IMR-90 (cell line): ENCODE measurements around the gene ST3GAL4. TPM values are rescaled to one million over a fixed set of nuclear protein-coding genes. Genes with fewer than 3 reads are reported as not detected.
A peak's percentile ranks its signal among the peaks of the same experiment; 100 is the strongest.

Experiments
- ATAC-seq: fragments of 200-7000 bp; cut with Tn5 transposase; 2 replicates; pipeline ENCODE4 v1.9.1; 2020; ENCODE audit warnings: low read depth, mild to moderate bottlenecking, moderate library complexity
- BruUV-seq: library from RNA; stranded (reverse); fragments of 400-500 nt; replicated peaks from 2 replicates; lab custom pipeline; 2021; lab: Mats Ljungman, UMichigan
- CTCF ChIA-PET: fragments of 300-600 bp; formaldehyde crosslinking; extraction: SDS; loops from one replicate; lab custom pipeline; 2021; ENCODE audit warnings: antibody characterized with exemption; lab: Yijun Ruan, JAX
- POLR2A ChIA-PET: fragments of 300-600 bp; sonication (Branson Sonifier 250); formaldehyde crosslinking; loops from one replicate; lab custom pipeline; 2022; ENCODE audit warnings: antibody characterized with exemption; ENCODE audit not compliant: unreplicated experiment; lab: Charles Lee
- DNase-seq: peaks from one replicate; pipeline ENCODE4 v3.0.0; 2013
- H2AFZ ChIP-seq: replicated peaks from 2 replicates; pipeline ENCODE3; 2013; ENCODE audit warnings: low read length, mild to moderate bottlenecking; ENCODE audit not compliant: poor library complexity
- H2AK5ac ChIP-seq: 2 replicates; pipeline ENCODE4 v1.6.1; 2013; ENCODE audit warnings: low read depth, low read length, inconsistent platforms
- H2AK9ac ChIP-seq: replicated peaks from 2 replicates; pipeline ENCODE3; 2013; ENCODE audit warnings: mild to moderate bottlenecking, low read depth, low read length, moderate library complexity; ENCODE audit not compliant: poor library complexity
- H2BK120ac ChIP-seq: 2 replicates; pipeline ENCODE4 v1.6.1; 2013; ENCODE audit warnings: low read depth, low read length, inconsistent platforms
- H2BK15ac ChIP-seq: 3 replicates; pipeline ENCODE4 v1.6.1; 2013; ENCODE audit warnings: low read depth, low read length, inconsistent platforms
- H2BK20ac ChIP-seq: 2 replicates; pipeline ENCODE4 v1.6.1; 2013; ENCODE audit warnings: low read depth, mild to moderate bottlenecking, inconsistent platforms, low read length, moderate library complexity
- H2BK5ac ChIP-seq: 2 replicates; pipeline ENCODE4 v1.6.1; 2013; ENCODE audit warnings: mild to moderate bottlenecking, low read depth, low read length, inconsistent platforms; ENCODE audit not compliant: poor library complexity, severe bottlenecking
- H3K14ac ChIP-seq: replicated peaks from 2 replicates; pipeline ENCODE4 v1.6.1; 2013; ENCODE audit warnings: low read depth, low read length, inconsistent platforms
- H3K18ac ChIP-seq: 2 replicates; pipeline ENCODE4 v1.6.1; 2013; ENCODE audit warnings: low read depth, low read length, control low read depth
- H3K23ac ChIP-seq: 2 replicates; pipeline ENCODE4 v1.6.1; 2013; ENCODE audit warnings: low read depth, low read length, inconsistent platforms
- H3K27ac ChIP-seq: 2 replicates; pipeline ENCODE4 v1.5.1; 2013; ENCODE audit warnings: mild to moderate bottlenecking, control low read depth, low read length; ENCODE audit not compliant: insufficient read depth
- H3K27me3 ChIP-seq: 2 replicates; pipeline ENCODE4 v1.6.1; 2013; ENCODE audit warnings: low read length; ENCODE audit not compliant: control insufficient read depth, insufficient read depth
- H3K36me3 ChIP-seq: 2 replicates; pipeline ENCODE4 v1.6.1; 2013; ENCODE audit warnings: low read length, mixed read lengths; ENCODE audit not compliant: control insufficient read depth, insufficient read depth
- H3K4ac ChIP-seq: 2 replicates; pipeline ENCODE4 v1.6.1; 2013; ENCODE audit warnings: low read depth, low read length, inconsistent platforms
- H3K4me1 ChIP-seq: 2 replicates; pipeline ENCODE4 v1.6.1; 2013; ENCODE audit warnings: low read length, mixed read lengths; ENCODE audit not compliant: control insufficient read depth, insufficient read depth
- H3K4me2 ChIP-seq: 2 replicates; pipeline ENCODE4 v1.6.1; 2013; ENCODE audit warnings: low read depth, mild to moderate bottlenecking, control low read depth, low read length, moderate library complexity
- H3K4me3 ChIP-seq: 2 replicates; pipeline ENCODE4 v1.5.1; 2013; ENCODE audit warnings: low read depth, mild to moderate bottlenecking, control low read depth, low read length, moderate library complexity; ENCODE audit not compliant: insufficient read depth
- H3K56ac ChIP-seq: 2 replicates; pipeline ENCODE4 v1.6.1; 2013; ENCODE audit warnings: low read length, inconsistent platforms; ENCODE audit not compliant: insufficient read depth; ENCODE audit errors: extremely low read depth
- H3K79me1 ChIP-seq, 2 experiments: 2 replicates each; pipeline ENCODE4 v1.6.1; 2013; ENCODE audit warnings: low read length in 2 of 2, inconsistent platforms in 1 of 2, low read depth in 1 of 2
- H3K9ac ChIP-seq: 2 replicates; pipeline ENCODE4 v1.6.1; 2013; ENCODE audit warnings: low read depth, low read length, control low read depth
- H3K9me1 ChIP-seq: 2 replicates; pipeline ENCODE4 v1.6.1; 2013; ENCODE audit warnings: low read length, inconsistent platforms; ENCODE audit not compliant: insufficient read depth
- H3K9me3 ChIP-seq: 2 replicates; pipeline ENCODE4 v1.6.1; 2013; ENCODE audit warnings: low read length; ENCODE audit not compliant: control insufficient read depth, insufficient read depth
- H4K20me1 ChIP-seq: 2 replicates; pipeline ENCODE4 v1.6.1; 2013; ENCODE audit warnings: low read length, inconsistent platforms; ENCODE audit not compliant: insufficient read depth
- H4K5ac ChIP-seq: 2 replicates; pipeline ENCODE4 v1.6.1; 2013; ENCODE audit warnings: mild to moderate bottlenecking, low read depth, low read length, control low read depth
- H4K8ac ChIP-seq, 2 experiments: 2 replicates each; pipeline ENCODE4 v1.6.1; 2013; ENCODE audit warnings: low read depth in 2 of 2, low read length in 2 of 2, control low read depth in 1 of 2, inconsistent platforms in 1 of 2
- H4K91ac ChIP-seq: 2 replicates; pipeline ENCODE4 v1.6.1; 2013; ENCODE audit warnings: low read depth, low read length, inconsistent platforms; ENCODE audit not compliant: insufficient read depth
- CEBPB ChIP-seq: IDR thresholded peaks from 2 replicates; pipeline ENCODE4 v1.6.1; 2012; ENCODE audit warnings: low read depth, low read length, improper control_type of control experiment
- CHD1 ChIP-seq: IDR thresholded peaks from 2 replicates; pipeline ENCODE4 v1.6.1; 2012; ENCODE audit warnings: low read depth, low read length, improper control_type of control experiment
- MAFK ChIP-seq: IDR thresholded peaks from 2 replicates; pipeline ENCODE4 v1.6.1; 2012; ENCODE audit warnings: low read depth, low read length, improper control_type of control experiment
- MAZ ChIP-seq: IDR thresholded peaks from 2 replicates; pipeline ENCODE4 v1.6.1; 2012; ENCODE audit warnings: low read depth, mild to moderate bottlenecking, low read length, improper control_type of control experiment, moderate library complexity, borderline replicate concordance
- NFE2L2 ChIP-seq: fragments of 150-350 bp; IDR thresholded peaks from 2 replicates; pipeline ENCODE4 v1.6.1; 2016; ENCODE audit warnings: low read depth, mild to moderate bottlenecking, low read length
- POLR2A ChIP-seq: IDR thresholded peaks from 2 replicates; pipeline ENCODE4 v1.6.1; 2012; ENCODE audit warnings: mild to moderate bottlenecking, low read depth, low read length
- RAD21 ChIP-seq: IDR thresholded peaks from 2 replicates; pipeline ENCODE4 v1.6.1; 2012; ENCODE audit warnings: low read length, improper control_type of control experiment
- RCOR1 ChIP-seq: IDR thresholded peaks from 2 replicates; pipeline ENCODE4 v1.6.1; 2012; ENCODE audit warnings: mild to moderate bottlenecking, low read length, improper control_type of control experiment; ENCODE audit not compliant: insufficient replicate concordance
- SMC3 ChIP-seq: fragments of 150-350 bp; IDR thresholded peaks from 2 replicates; pipeline ENCODE4 v1.6.1; 2016; ENCODE audit warnings: low read depth, mild to moderate bottlenecking, antibody characterized with exemption, low read length, moderate library complexity
- WGBS, 2 experiments: methylation state at CpG; one replicate each; pipeline versions ENCODE4 v1.1.5 to v1.1.7; 2013; ENCODE audit warnings: missing lambda C conversion rate in 2 of 2; ENCODE audit not compliant: insufficient read length in 1 of 2; ENCODE audit errors: extremely low coverage in 2 of 2; 5-methylcytosine and 5-hydroxymethylcytosine counted together
- dilution Hi-C: fragments of 300-500 bp; cut with HindIII; formaldehyde crosslinking; loops from one replicate; pipeline ENCODE4 v1.14.3; 2018; ENCODE audit warnings: low sequenced_read_pairs; ENCODE audit not compliant: unreplicated experiment
- in situ Hi-C: fragments of 300-500 bp; cut with MboI; formaldehyde crosslinking; loops from 3 replicates; pipeline ENCODE4 v1.14.3; 2019; ENCODE audit warnings: low sequenced_read_pairs, inconsistent platforms, mixed read lengths
- intact Hi-C: fragments of 100-400 bp; cut with micrococcal nuclease; formaldehyde crosslinking; loops from 2 replicates; pipeline ENCODE4 v1.10.0; 2022
- polyA plus RNA-seq, 3 experiments: library from polyadenylated mRNA; depleted of rRNA; stranded (reverse); fragments of >200 nt; gene quantifications; 2 replicates each; pipeline ENCODE4 v1.2.3, GENCODE V29; 2012; ENCODE audit warnings: low replicate concordance in 1 of 3
- total RNA-seq: library from RNA; depleted of rRNA; stranded (reverse); fragments of >200 nt; gene quantifications from 2 replicates; pipeline ENCODE4 v1.2.3, GENCODE V29; 2012
- TF ChIP-seq, protein P1 (sequence below): conservative IDR thresholded peaks from 2 replicates; pipeline ENCODE4 v1.5.1; 2012; ENCODE audit warnings: mild to moderate bottlenecking, low read depth, low read length, improper control_type of control experiment
- TF ChIP-seq, protein P2 (sequence below): fragments of 150-350 bp; IDR thresholded peaks from 2 replicates; pipeline ENCODE4 v1.6.1; 2016; ENCODE audit warnings: low read depth, mild to moderate bottlenecking, low read length, moderate library complexity, borderline replicate concordance

The ST3GAL4 gene
- total and polyA plus RNA-seq, 2 of the 4 experiments (the other 2 are of a cell fraction): 17.0 to 19.7 TPM

DNA sequence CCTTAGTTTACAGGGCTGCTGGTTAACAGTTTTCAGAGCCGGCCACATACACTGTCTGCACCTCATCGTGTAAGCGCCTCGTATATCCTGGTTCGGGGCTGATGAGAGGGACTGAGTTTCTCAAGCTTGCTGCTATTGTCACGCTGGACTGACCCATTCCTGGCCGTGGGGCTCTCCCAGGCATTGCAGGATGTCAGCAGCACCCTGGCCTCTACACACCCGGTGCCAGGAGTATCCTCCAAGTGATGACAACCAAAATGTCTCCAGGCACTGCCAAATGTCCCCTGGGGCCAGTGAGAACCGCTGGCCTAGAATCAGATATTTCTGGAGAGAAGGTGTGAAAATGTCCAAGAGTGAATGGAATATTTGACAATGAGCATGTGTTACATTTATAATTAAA lies 82.8 kb downstream of the ST3GAL4 start:
- Histone ChIP-seq H3K4ac (no peak overlapping the region), H3K18ac (no peak overlapping the region), H3K14ac (no peak overlapping the region), H3K4me2 (no peak overlapping the region), H3K36me3 (no peaks in the 10 kb centered on the region), H3K23ac (no peak overlapping the region), H3K27ac (no peak overlapping the region), H3K27me3 (no peaks in the 10 kb centered on the region; the same call in 1 of the 2 replicates), H3K79me1 (no peaks in the 10 kb centered on the region), H2AFZ (no peak overlapping the region), H3K4me3 (no peak overlapping the region), H4K8ac (no peak overlapping the region), H2BK15ac (no peak overlapping the region), H2AK5ac (no peak overlapping the region), H2BK20ac (no peak overlapping the region), H3K56ac (no peak overlapping the region), H3K9me1 (peaks cover 7% of the 10 kb centered on the region), H2BK5ac (no peak overlapping the region), H2BK120ac (no peak overlapping the region), H4K5ac (no peak overlapping the region), H3K9ac (no peak overlapping the region), H4K91ac (no peak overlapping the region), H4K20me1 (peaks cover 4% of the 10 kb centered on the region; the same call in 1 of the 2 replicates), H3K4me1 (no peaks in the 10 kb centered on the region), H3K9me3 (no peaks in the 10 kb centered on the region), H2AK9ac (peak overlapping the region; percentile 31)
- DNase-seq (no peak), ATAC-seq (no peak)
- POLR2A ChIA-PET: no interaction called here
- CTCF ChIA-PET: interaction anchor here (0.5 kb wide), 1 partner anchor 353 kb away, joined by 3 read pairs; no protein-coding TSS in a partner anchor
- WGBS, 2 experiments: 57% methylated on average over 7 of the region's 9 CpGs; no CpG with 5 or more reads in 1 of the 2 experiments
- no TSS peak for BruUV-seq
- TF ChIP-seq MAFK (no peak), MAZ (no peak), POLR2A (no peak), RAD21 (no peak), SMC3 (no peak), RCOR1 (no peak), CEBPB (no peak), CHD1 (no peak), NFE2L2 (no peak)
- TF ChIP-seq, protein P1, sequence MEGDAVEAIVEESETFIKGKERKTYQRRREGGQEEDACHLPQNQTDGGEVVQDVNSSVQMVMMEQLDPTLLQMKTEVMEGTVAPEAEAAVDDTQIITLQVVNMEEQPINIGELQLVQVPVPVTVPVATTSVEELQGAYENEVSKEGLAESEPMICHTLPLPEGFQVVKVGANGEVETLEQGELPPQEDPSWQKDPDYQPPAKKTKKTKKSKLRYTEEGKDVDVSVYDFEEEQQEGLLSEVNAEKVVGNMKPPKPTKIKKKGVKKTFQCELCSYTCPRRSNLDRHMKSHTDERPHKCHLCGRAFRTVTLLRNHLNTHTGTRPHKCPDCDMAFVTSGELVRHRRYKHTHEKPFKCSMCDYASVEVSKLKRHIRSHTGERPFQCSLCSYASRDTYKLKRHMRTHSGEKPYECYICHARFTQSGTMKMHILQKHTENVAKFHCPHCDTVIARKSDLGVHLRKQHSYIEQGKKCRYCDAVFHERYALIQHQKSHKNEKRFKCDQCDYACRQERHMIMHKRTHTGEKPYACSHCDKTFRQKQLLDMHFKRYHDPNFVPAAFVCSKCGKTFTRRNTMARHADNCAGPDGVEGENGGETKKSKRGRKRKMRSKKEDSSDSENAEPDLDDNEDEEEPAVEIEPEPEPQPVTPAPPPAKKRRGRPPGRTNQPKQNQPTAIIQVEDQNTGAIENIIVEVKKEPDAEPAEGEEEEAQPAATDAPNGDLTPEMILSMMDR: no peak
- TF ChIP-seq, protein P2, sequence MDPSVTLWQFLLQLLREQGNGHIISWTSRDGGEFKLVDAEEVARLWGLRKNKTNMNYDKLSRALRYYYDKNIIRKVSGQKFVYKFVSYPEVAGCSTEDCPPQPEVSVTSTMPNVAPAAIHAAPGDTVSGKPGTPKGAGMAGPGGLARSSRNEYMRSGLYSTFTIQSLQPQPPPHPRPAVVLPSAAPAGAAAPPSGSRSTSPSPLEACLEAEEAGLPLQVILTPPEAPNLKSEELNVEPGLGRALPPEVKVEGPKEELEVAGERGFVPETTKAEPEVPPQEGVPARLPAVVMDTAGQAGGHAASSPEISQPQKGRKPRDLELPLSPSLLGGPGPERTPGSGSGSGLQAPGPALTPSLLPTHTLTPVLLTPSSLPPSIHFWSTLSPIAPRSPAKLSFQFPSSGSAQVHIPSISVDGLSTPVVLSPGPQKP: no peak
- dilution Hi-C loops (no loop called here), intact Hi-C loops (no loop called here), in situ Hi-C loops (loop anchor here (5.0 to 25.0 kb wide), 3 partner anchors 549 to 1599 kb away; no protein-coding TSS in a partner anchor)
